HCT116 (cell line): ENCODE measurements around the gene RASGEF1B. TPM values are rescaled to one million over a fixed set of nuclear protein-coding genes. Genes with fewer than 3 reads are reported as not detected.

ENCODE experiments used
- ATAC-seq: fragments of 200-7000 bp; cut with Tn5 transposase; 2 replicates; pipeline ENCODE4 v1.9.1; 2020; ENCODE audit warnings: mild to moderate bottlenecking, moderate library complexity
- BruUV-seq: library from RNA; stranded (reverse); fragments of 400-500 nt; replicated peaks from 2 replicates; lab custom pipeline; 2021; lab: Mats Ljungman, UMichigan
- CTCF ChIA-PET: fragments of 300-600 bp; sonication (Branson Sonifier 250); formaldehyde crosslinking; loops from one replicate; lab custom pipeline; 2021; ENCODE audit warnings: antibody characterized with exemption; lab: Charles Lee
- POLR2A ChIA-PET: fragments of 300-600, 350-600 bp; sonication (Branson Sonifier 250); formaldehyde crosslinking; loops from one replicate; lab custom pipeline; 2021; ENCODE audit warnings: antibody characterized with exemption; lab: Charles Lee
- RAD21 ChIA-PET, 2 experiments: fragments of 300-600 bp; sonication (Branson Sonifier 250); formaldehyde crosslinking; loops; one replicate each; lab custom pipeline; 2023; ENCODE audit warnings: low total read pairs in 2 of 2; ENCODE audit not compliant: uncharacterized antibody in 2 of 2, unreplicated experiment in 2 of 2, low non-redundant PET in 1 of 2; lab: Charles Lee
- DNase-seq: peaks from one replicate; pipeline ENCODE4 v3.0.0-alpha.2; 2010; ENCODE audit warnings: low read depth, low spot score
- H2AFZ ChIP-seq: fragments of 200-600 bp; shearing (Covaris generic), sonication (generic); 2 replicates; pipeline ENCODE4 v1.6.1; 2017; ENCODE audit warnings: low read depth, mixed run types, mixed read lengths, antibody characterized with exemption, low read length; ENCODE audit not compliant: poor library complexity, severe bottlenecking
- H3K27ac ChIP-seq: 2 replicates; pipeline ENCODE4 v1.5.1; 2012; ENCODE audit warnings: low read depth, low read length
- H3K27me3 ChIP-seq: fragments of 200-600 bp; sonication (generic); 2 replicates; pipeline ENCODE4 v1.6.1; 2016; ENCODE audit warnings: mixed run types, low read length, mixed read lengths; ENCODE audit not compliant: insufficient read depth
- H3K36me3 ChIP-seq, 2 experiments: fragments of 200-500 bp in 1 of 2; fragments of 200-600 bp in 1 of 2; sonication (Bioruptor generic) in 1 of 2; sonication (generic) in 1 of 2; 2 replicates each; pipeline versions ENCODE4 v1.5.1 to v1.6.1; 2014 to 2016; ENCODE audit warnings: low read length in 2 of 2, inconsistent platforms in 1 of 2, mixed read lengths in 1 of 2, mixed run types in 1 of 2; ENCODE audit not compliant: insufficient read depth in 2 of 2, control insufficient read depth in 1 of 2
- H3K4me1 ChIP-seq, 2 experiments: fragments of 200-600 bp in 1 of 2; sonication (generic) in 1 of 2; 2 replicates each; pipeline versions ENCODE4 v1.5.1 to v1.6.1; 2012 to 2017; ENCODE audit warnings: low read length in 2 of 2, inconsistent platforms in 1 of 2, mild to moderate bottlenecking in 1 of 2, mixed read lengths in 1 of 2, mixed run types in 1 of 2, moderate library complexity in 1 of 2; ENCODE audit not compliant: insufficient read depth in 2 of 2, control insufficient read depth in 1 of 2
- H3K4me2 ChIP-seq: fragments of 200-600 bp; sonication (generic); 2 replicates; pipeline ENCODE4 v1.6.1; 2017; ENCODE audit warnings: mixed run types, low read length, mixed read lengths
- H3K4me3 ChIP-seq, 2 experiments: fragments of 200-600 bp in 1 of 2; sonication (generic) in 1 of 2; replicated peaks in 1 of 2; 2 replicates each; pipeline ENCODE4 v1.5.1; 2011 to 2016; ENCODE audit warnings: low read length in 2 of 2, control low read depth in 1 of 2, low read depth in 1 of 2, mild to moderate bottlenecking in 1 of 2, mixed read lengths in 1 of 2, mixed run types in 1 of 2
- H3K79me2 ChIP-seq: fragments of 200-600 bp; sonication (generic); 2 replicates; pipeline ENCODE4 v1.6.1; 2017; ENCODE audit warnings: mild to moderate bottlenecking, mixed run types, low read length, moderate library complexity, mixed read lengths; ENCODE audit not compliant: insufficient read depth
- H3K9ac ChIP-seq: fragments of 200-600 bp; sonication (generic); 2 replicates; pipeline ENCODE4 v1.6.1; 2016; ENCODE audit warnings: low read length, mixed read lengths
- H3K9me2 ChIP-seq: fragments of 200-600 bp; sonication (generic), shearing (Covaris generic); 2 replicates; pipeline ENCODE4 v1.6.1; 2017; ENCODE audit warnings: mixed run types, mild to moderate bottlenecking, moderate library complexity; ENCODE audit not compliant: insufficient read depth
- H3K9me3 ChIP-seq, 2 experiments: fragments of 200-500 bp in 1 of 2; fragments of 200-600 bp in 1 of 2; sonication (Bioruptor generic) in 1 of 2; sonication (generic) in 1 of 2; 2 replicates each; pipeline ENCODE4 v1.6.1; 2014 to 2017; ENCODE audit warnings: low read length in 2 of 2, mixed read lengths in 2 of 2, inconsistent platforms in 1 of 2, low read depth in 1 of 2, mild to moderate bottlenecking in 1 of 2, mixed run types in 1 of 2, moderate library complexity in 1 of 2; ENCODE audit not compliant: control insufficient read depth in 1 of 2, insufficient read depth in 1 of 2
- H4K20me1 ChIP-seq: fragments of 200-600 bp; sonication (generic), shearing (Covaris generic); 2 replicates; pipeline ENCODE4 v1.6.1; 2017; ENCODE audit warnings: mixed run types, mild to moderate bottlenecking, moderate library complexity; ENCODE audit not compliant: insufficient read depth
- EZH2phosphoT487 ChIP-seq: fragments of 200-600 bp; IDR thresholded peaks from 2 replicates; pipeline ENCODE4 v1.6.1; 2018; ENCODE audit warnings: antibody characterized with exemption, borderline replicate concordance
- ZBTB33 ChIP-seq: IDR thresholded peaks from 2 replicates; pipeline ENCODE4 v1.6.1; 2011; ENCODE audit warnings: mild to moderate bottlenecking, low read length, moderate library complexity; ENCODE audit not compliant: insufficient replicate concordance; ENCODE audit errors: extremely low read depth
- intact Hi-C: fragments of 100-400 bp; cut with micrococcal nuclease; formaldehyde crosslinking; loops from 2 replicates; pipeline ENCODE4 v1.10.0; 2022
- total RNA-seq: library from RNA; stranded (reverse); gene quantifications from one replicate; pipeline ENCODE4 v1.2.1, GENCODE V29; 2021; ENCODE audit not compliant: unreplicated experiment

The RASGEF1B gene
- total RNA-seq, 1 experiment from 2014 or later = 0.25 TPM

- no peak for TF ChIP-seq ZBTB33
Observed at GRCh38 chr4:81470456-81471297, 1.0 kb downstream of the RASGEF1B start (continued).

- Histone ChIP-seq H4K20me1 (no peaks in the 10 kb centered on the region; the same call in 1 of the 2 replicates), H3K9me2 (no peaks in the 10 kb centered on the region), H3K4me1 (peaks cover 0 to 17% of the 10 kb centered on the region in 2 experiments; a peak in 2 of 4 replicates), H3K9me3 (no peaks in the 10 kb centered on the region), H3K4me2 (no peak overlapping the region), H3K9ac (no peak overlapping the region), H3K4me3 (no peak overlapping the region), H3K36me3 (no peaks in the 10 kb centered on the region), H3K27ac (no peak overlapping the region), H3K27me3 (peaks cover 38% of the 10 kb centered on the region), H2AFZ (no peak overlapping the region), H3K79me2 (no peaks in the 10 kb centered on the region)
- intact Hi-C loops = loop anchor here (5.0 to 10.0 kb wide), 2 partner anchors 797 to 885 kb away; no protein-coding TSS in a partner anchor
- TF ChIP-seq EZH2phosphoT487 = no peak
- BruUV-seq = no TSS peak
- DNase-seq (no peak), ATAC-seq (no peak)
- CTCF ChIA-PET = interaction anchor here (1.1 to 2.3 kb wide), 3 partner anchors 11 to 799 kb away, joined by 3 to 10 read pairs (median 4); no protein-coding TSS in a partner anchor
- RAD21 ChIA-PET = interaction anchor here in 1 of 2 experiments (0.7 kb wide), 1 partner anchor 11 kb away, joined by 3 read pairs; no protein-coding TSS in a partner anchor
- POLR2A ChIA-PET = no interaction called here
Observed at GRCh38 chr4:81469781-81470455, 1.8 kb downstream of the RASGEF1B start.
